Adipose tissue (tissue), 3 donors: ENCODE results near the gene MRPL21. TPM values are rescaled to one million over a fixed set of nuclear protein-coding genes. Genes with fewer than 3 reads are reported as not detected.

Experiments
- H3K27ac ChIP-seq: one replicate; pipeline ENCODE4 v1.5.1; 2013; ENCODE audit warnings: low read depth, low read length
- WGBS, 3 donors: extraction: QIAGEN DNeasy Blood & Tissue Kit; methylation state at CpG; one replicate each; pipeline ENCODE4 v1.1.7; 2013; 5-methylcytosine and 5-hydroxymethylcytosine counted together
- polyA plus RNA-seq, 3 donors: library from polyadenylated mRNA; stranded (reverse); fragments of 200-250 nt; gene quantifications; one replicate each; pipeline ENCODE4 v1.2.3, GENCODE V29; 2013
- donor health status: healthy with polysubstance abuse.
- donor health status: Bipolar disorder and iron deficiency.
- donor health status: healthy.

MRPL21 gene
- polyA plus RNA-seq, 3 donors, result 51.8 to 69.3 (median 65.1) TPM

DNA sequence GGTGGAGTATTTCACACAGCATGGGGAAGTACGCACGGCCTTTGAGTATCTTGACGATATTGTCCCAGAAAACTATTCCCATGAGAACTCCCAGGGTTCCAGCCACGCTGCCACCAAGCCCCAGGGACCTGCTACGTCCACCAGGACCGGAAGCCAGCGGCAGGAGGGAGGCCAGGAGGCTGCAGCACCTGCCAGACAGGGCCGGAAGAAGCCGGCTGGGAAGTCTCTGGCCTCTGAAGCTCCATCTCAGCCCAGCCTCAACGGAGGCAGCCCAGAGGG lies 32.7 kb upstream of the MRPL21 start:
- H3K27ac ChIP-seq, result no peak overlapping the region
- WGBS, 3 donors, result 88 to 96% (median 93%) methylated on average over 10 of the region's 10 CpGs

DNA sequence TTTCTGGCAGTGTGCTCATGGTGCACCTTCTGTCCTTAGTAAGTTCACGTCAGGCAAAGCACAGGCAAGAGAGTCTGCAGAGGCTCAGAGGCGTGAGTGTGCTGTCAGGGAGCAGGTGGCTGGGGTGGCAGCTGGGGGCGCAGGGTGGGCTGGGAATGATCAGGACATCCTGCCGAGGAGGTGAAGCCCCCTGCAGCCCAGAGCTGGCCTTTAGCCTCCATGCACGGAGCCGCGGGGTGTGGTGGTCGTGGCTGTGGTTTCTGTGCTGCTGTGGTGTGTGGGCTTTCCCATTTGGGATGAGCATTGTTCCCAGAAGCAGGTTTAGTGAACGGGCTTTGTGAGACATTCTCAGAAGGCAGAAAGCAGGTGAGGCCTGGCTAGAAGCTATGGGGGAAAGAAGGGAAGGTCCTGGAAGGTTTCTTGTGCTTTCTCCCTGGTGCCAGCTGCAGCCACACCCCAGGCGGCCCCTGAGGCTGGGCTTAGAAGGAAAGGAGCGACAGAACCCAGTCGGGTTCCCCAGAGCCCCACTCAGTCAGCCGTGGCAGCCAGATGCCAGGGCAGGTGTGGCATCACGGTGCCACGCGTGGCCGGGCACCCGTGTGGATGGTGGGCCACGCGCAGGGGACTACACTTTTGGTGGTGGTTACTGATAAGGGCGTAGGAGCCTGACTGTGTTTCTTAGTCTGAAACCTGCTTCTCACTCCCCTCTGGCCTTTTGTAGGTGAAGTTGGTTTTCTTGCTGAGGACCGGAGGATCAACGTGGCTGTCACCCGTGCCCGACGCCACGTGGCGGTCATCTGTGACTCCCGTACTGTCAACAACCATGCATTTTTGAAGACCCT lies 32.1 kb upstream of the MRPL21 start:
- H3K27ac ChIP-seq, result no peak overlapping the region
- WGBS, 3 donors, result 93 to 95% (median 93%) methylated on average over 29 of the region's 29 CpGs

DNA sequence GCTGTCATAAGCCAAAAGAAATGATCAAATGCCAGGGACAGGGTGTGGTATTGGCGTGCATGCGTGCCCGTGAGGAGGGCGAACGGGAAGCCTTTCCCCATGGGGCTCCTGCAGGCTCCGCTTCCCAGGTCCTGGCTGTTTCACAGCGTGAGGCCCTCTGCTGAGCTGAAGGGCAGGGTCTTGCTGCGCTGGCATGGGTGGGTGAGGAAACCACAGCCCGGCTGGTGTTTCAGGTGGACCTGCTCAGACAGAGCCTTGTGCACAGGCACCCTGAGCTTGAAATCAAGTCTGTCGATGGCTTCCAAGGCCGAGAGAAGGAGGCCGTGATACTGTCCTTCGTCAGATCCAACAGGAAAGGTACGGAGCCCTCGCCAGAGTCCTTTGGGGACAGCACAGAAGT lies 31.4 kb upstream of the MRPL21 start:
- H3K27ac ChIP-seq, result no peak overlapping the region
- 94 to 95% (median 95%) methylated on average over 15 of the region's 15 CpGs for WGBS, 3 donors

DNA sequence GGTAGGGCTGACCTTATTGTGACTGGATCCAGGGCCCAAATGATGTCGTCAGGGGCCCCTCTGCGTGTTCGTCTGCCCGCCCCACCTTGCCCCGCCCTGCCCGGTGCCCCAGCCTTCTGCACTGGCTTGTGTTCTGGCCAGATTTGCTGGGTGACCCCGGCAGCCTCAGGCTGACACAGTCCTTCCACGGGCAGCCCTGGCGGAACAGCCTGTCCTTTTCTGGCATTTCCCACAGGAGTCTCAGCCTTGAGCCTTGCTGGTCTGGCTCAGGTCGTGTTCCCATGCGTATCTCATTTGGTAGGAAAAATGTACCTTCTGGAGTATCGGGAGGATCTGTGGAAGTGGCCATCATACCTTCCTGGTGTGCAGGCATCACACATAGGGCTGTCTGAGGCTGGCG lies 31.0 kb upstream of the MRPL21 start:
- H3K27ac ChIP-seq, result no peak overlapping the region
- 94 to 97% (median 94%) methylated on average over 13 of the region's 13 CpGs for WGBS, 3 donors

DNA sequence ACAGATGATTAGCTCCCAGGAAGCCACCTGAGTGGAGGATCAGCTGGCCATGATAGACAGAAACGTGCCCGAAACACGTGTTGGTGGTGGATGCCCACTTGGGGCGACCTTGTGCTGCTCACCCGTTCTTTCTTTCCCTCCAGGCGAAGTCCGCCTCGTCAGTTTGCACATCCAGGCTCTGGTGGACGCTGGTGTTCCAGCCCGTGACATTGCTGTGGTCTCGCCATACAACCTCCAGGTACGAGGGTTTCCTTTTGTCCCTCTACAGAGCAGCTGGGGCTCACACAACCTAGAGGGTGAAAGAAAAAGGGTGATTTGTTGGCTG lies 30.7 kb upstream of the MRPL21 start:
- WGBS, 3 donors, result 91 to 94% (median 94%) methylated on average over 12 of the region's 12 CpGs
- no peak overlapping the region for H3K27ac ChIP-seq

DNA sequence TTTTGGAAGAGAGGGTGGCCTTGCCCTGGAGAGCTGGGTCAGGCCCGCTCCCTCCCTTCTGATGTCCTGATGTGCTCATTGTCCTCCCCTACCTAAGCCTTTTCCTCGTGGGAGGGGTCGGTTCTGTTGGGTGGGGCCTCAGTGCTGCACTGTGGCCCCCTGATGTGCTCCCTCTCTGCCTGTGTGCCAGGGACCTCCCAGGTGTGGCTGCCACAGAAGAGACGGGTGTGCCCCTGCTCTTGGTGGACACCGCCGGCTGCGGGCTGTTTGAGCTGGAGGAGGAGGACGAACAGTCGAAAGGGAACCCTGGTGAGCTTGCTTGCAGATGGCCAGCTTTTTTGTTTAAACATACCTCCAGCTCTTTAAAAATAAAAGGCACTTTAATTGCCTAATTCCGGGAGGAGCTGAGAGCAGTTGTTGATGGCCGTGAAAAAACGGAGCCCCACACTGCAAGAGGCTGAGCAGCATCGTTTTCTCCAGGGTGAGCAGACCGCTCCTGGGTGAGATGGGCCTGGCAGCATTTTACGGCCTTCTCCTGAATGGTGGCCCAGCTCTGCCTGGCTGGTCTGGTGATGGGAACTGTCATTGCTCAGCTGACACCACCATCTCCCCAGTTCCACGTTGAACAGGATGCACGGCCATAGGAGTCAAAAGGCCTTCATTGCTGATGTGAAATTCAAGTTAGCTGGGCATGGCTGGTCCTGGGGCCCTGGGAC lies 30.1 kb upstream of the MRPL21 start:
- H3K27ac ChIP-seq, result no peak overlapping the region
- WGBS, 3 donors, result 89 to 91% (median 90%) methylated on average over 17 of the region's 17 CpGs

DNA sequence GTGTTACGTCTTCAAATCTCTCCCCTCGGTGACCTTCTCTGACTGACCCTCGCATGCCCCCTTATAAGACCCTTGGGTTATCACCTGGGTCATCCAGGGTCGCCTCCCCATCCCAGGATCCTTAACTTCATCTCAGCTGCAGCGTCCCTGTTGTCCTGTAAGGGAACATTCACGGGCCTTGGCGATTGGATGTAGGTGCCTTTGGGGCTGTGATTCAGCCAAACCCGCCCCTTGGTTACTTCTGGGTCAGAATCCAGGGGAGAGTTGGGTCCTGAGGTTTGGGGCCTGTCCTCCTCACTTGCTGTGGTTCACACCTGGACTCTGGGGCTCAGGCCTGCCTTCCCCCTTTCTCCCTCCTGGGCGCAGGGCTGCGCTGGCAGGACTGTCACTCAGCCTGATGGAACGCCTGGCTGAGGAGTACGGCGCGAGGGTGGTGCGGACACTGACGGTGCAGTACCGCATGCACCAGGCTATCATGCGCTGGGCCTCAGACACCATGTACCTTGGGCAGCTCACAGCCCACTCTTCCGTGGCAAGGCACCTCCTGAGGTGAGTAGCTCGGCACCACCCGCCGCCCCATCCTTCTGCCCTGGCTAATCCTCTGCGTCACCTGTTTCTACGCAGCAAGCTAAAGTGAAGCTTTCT lies 29.4 kb upstream of the MRPL21 start:
- no peak overlapping the region for H3K27ac ChIP-seq
- WGBS, 3 donors, result 95 to 97% (median 97%) methylated on average over 24 of the region's 24 CpGs

DNA sequence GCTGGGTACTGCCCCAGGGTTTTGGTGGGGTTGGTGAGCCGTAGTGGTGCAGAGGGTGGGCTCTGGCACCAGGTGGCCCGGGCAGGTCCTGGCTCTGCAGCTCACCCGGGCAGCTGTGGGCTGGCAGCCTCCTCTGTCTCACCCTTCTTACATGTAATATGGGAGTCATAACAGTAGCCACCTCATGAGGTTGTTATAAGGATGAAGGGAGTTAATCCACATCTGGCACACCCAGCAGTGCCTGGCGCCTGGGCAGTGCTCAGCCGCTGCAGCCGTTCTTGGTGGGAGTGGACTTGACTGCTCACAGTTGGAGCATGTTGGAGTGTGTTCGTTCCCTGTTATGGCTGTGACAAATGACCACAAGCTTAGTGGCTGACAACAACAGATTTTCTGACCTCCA lies 28.7 kb upstream of the MRPL21 start:
- H3K27ac ChIP-seq, result no peak overlapping the region
- 89 to 95% (median 93%) methylated on average over 7 of the region's 7 CpGs for WGBS, 3 donors

DNA sequence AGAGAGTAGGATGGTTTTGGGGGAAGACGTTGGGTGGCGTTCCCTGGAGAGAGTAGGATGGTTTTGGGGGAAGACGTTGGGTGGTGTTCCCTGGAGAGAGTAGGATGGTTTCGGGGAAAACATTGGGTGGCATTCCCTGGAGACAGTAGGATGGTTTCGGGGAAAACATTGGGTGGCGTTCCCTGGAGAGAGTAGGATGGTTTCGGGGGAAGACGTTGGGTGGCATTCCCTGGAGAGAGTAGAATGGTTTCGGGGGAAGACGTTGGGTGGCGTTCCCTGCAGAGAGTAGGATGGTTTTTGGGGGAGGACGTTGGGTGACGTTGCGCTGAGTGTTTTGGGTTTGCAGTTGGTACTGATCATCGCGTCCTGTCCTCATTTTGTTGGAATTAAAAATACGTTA lies 28.3 kb upstream of the MRPL21 start:
- no peak overlapping the region for H3K27ac ChIP-seq
- WGBS, 3 donors, result 90 to 92% (median 91%) methylated on average over 17 of the region's 17 CpGs

DNA sequence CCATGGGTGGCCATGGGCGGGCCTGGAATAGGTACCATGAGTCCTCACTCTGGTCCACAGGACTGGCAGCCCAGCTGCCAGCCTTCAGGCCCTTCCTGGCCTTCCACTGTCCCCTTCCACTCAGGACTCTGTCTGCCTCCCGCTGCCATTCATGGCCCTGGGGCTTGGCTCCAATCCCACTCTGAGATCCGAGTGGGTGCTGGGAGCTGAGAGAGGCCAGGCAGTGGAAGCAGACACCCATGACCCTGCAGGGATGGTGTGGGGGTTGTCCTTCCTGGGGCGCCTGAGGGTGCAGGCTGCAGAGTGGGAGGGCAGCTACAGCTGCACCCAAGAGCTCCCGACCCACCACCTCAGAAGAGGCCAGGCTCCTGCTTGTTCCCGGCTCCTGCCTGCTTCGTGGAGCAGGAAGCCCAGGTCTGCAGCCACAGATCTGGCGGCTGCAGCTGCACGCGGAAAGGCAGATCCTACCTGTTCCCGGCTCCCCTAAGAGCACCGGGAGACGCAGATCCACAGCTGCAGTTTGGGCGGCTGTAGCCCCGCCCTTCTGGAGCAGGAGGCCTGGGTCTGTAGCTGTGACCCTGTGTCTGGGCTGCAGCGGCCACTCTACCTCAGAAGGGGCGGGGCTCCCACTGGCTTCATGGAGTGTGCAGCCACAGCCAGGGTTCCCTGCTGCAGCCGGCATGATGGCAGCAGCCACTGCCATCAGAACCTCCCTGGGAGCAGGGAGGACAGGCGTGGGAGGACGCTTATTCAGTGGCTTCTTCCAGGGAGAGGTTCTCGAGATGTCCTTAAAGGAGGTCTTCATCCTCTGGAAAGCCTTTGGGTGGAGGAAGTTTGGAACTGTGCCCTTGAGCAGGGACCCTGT lies 27.6 kb upstream of the MRPL21 start:
- WGBS, 3 donors, result 92 to 93% (median 93%) methylated on average over 21 of the region's 21 CpGs
- no peak overlapping the region for H3K27ac ChIP-seq

DNA sequence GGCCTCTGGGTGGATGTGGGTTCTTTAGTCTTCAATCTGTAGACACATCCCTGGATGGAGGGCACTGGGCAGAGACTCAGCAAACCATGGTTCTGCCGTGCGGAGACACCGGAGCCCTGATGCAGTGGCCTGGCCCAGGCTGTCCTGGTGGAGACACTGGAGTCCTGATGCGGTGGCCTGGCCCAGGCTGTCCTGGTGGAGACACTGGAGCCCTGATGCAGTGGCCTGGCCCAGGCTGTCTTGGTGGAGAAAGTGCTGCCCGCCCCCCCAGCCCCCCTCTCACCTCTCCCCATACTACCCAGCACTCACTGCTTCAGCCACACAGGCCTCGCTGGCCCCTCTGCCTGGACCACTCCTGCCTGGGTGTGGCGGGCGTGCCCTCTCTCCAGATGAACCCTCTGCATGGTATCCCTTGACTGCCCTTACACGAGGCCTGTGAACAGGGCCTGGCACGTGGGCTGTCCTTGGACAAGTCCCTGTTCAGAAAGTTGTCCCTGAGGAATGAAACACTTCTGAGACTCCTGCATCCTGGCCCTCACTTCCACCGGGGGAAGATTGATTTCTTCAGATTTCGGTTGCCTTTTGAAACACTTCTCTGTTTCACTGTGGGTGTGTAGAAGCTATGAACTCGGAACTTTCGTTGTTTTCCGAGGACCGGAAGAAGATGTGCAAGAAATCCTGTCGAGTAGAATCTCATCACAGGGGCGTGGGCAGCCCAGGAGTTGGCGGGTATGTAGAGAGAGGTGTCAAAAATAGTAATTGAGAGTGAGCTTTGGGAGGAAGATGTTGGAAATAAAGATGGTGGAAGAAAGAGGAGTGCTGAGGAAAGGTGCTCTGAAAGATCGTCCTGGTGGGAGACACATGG lies 26.3 kb upstream of the MRPL21 start:
- WGBS, 3 donors, result 87 to 96% (median 89%) methylated on average over 19 to 20 of the region's 20 CpGs
- H3K27ac ChIP-seq, result no peak overlapping the region

DNA sequence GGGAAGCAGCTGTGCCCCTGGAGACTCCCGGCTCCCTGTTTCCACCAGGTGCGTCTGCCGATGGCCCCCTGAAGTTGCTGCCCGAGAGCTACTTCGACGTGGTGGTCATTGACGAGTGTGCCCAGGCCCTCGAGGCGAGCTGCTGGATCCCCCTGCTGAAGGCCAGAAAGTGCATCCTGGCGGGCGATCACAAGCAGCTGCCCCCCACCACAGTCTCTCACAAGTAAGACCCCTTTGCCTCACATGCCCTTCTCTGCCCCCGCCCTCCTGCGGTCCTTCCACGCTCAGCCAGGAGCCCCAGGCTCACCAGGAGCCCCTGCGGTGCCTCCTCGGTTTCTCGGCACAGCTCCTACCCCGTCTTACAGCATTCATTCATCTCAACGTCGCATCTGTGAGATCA lies 25.5 kb upstream of the MRPL21 start:
- WGBS, 3 donors, result 95 to 97% (median 95%) methylated on average over 20 of the region's 20 CpGs
- H3K27ac ChIP-seq, result no peak overlapping the region

DNA sequence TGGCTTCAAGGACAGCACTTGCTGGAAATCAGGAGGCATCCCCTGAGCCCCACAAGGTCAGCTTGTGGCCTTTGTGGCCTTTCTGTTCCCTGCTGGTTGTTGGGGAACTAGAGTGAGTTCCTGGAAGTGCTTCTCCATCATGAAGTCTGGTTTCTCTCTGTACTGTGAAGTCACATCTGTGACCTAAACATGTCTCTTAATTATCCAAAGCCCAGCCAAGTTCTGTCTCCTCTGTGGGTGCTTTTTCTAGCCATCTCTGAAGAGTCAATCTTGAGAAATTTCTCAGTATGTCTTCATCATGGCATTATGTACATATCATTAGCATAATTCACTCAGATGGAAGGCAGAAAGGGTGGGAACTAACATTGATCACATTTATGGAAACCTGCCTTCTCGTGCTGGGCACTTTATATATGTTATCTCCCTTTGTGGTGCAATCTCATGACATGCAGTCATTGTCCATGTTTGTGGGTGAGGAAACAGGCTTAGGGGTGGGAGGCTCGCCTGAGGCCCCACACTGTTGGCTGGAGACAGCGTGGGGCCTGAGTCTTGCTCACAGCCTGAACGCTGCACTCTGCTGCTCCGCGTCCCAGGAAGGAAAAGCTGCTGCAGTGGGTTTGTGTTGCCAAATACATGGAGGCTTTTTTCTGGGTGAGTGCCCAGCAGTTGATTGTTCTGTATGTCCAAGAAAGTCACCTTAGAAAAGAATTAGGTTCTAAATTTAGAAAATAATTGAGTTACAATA lies 24.7 kb upstream of the MRPL21 start:
- H3K27ac ChIP-seq, result no peak overlapping the region
- WGBS, 3 donors, result 44 to 95% (median 45%) methylated on average over 6 of the region's 6 CpGs

DNA sequence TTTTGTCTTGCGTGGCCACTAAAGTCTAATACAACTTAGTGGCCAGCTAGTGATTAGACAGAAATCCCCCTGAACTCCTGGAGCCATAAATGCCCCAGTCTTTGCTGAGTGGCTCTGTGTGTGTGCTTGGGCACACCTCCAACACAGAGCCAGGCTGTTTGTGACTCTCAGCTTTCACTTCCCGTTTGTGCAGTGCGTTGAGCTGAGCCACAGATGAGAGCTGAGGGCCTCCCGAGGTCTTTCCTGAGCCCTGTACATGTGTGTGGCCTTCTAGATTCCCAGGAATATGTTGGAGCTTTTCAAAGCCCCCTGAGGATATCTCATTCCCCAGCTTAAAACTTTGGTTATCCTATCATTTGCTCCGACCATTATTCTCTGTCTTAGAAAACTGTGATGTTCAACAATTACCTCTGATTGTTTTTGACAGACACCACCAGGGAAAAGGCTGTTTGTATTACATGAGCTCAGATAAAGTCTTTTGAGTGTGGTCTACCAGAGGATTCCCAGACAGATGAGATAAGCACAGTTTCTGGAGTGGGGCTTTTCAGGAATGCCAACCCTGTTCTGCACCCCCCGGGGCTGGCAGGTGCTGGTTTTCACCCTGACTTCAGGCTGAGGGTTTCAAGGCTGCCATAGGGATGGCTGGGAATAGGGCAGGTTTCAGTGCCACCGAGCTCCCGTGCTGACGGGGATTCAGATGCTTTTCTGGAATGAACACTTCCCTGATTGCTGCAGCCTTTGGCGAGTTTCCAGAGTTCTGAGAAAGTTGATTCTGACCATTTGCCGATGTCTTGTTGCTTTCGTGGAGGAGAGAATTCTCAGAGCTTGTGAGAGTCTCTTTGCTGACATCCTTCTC lies 23.9 kb upstream of the MRPL21 start:
- no peak overlapping the region for H3K27ac ChIP-seq
- WGBS, 3 donors, result 48 to 73% (median 57%) methylated on average over 12 of the region's 12 CpGs

DNA sequence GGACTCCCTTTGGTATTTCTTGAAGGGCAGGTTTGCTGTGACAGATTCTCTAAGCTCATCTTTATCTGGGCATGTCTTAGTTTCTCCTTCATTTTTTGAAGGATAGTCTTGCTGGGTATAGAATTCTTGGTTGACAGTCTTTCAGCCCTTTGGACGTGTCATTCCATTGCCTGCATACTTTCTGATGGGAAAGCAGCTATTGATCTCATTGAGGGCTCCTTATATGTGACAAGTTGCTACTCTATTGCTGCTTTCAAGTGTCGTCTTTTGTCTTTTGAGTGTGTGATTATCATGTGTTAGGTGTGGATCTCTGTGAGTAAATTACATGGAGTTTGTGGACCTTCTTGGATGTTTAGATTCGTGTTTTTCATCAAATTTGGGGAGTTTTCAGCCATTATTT lies 22.0 kb upstream of the MRPL21 start:
- no peak overlapping the region for H3K27ac ChIP-seq
- 86 to 97% (median 91%) methylated on average over 3 of the region's 3 CpGs for WGBS, 3 donors

DNA sequence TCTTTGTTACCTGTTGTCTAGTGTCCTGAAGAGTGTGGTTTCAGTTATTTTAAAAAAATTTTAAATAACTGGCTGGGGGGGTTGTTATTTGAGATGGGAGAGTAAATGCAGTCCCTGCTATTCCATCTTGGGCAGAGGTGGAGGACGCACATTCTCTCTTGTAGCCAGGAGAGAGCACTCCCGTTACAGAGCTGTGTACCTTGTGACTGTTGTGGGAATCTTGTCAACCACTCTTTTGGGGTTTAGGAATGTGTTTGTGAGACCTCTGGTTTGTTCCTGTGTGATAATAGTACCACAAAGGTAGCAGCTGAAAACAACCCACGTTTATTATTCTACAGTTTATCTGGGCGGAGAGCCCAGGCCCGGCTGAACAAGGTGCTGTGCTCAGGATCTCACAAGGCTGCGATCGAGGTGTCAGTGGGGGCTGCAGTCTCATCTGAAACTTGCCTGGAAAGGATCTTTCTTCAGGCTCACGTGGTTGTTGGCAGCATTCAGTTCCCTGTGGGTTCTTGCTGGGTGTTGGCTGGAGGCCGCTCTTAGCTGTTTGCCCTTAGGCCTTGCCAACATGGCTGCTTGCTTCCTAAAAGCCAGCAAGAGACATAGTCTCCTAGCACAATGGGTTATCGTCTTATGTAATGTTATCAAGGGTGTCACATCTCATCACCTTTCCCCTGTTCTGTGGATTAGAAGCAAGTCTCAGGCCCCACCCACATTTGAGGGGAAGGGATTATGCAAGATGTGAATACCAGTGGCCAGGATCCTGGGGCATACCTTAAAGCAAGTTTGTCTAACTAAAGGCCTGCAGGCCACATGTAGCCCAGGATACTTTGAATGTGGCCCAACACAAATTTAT lies 20.7 kb upstream of the MRPL21 start:
- WGBS, 3 donors, result 86 to 95% (median 90%) methylated on average over 10 of the region's 10 CpGs
- no peak overlapping the region for H3K27ac ChIP-seq
